Nephron progenitor cell (in vitro differentiated cells): ENCODE data around the gene EBF4.
A peak's percentile ranks its signal among the peaks of the same experiment; 100 is the strongest.

ENCODE experiments used
- DNase-seq: peaks from one replicate; pipeline ENCODE4 v3.0.0; 2021
- H3K27ac Mint-ChIP-seq: 2 replicates; pipeline ENCODE4 v1.8.0; 2021; ENCODE audit warnings: mild to moderate bottlenecking, moderate library complexity, mixed read lengths
- H3K27me3 Mint-ChIP-seq: 2 replicates; pipeline ENCODE4 v1.8.0; 2021; ENCODE audit warnings: mild to moderate bottlenecking, low read depth, mixed read lengths; ENCODE audit not compliant: poor library complexity
- H3K36me3 Mint-ChIP-seq: 2 replicates; pipeline ENCODE4 v1.8.0; 2021; ENCODE audit warnings: low read depth, mixed read lengths
- H3K4me1 Mint-ChIP-seq: 2 replicates; pipeline ENCODE4 v1.8.0; 2021; ENCODE audit warnings: mixed read lengths
- H3K4me3 Mint-ChIP-seq: 2 replicates; pipeline ENCODE4 v1.8.0; 2021; ENCODE audit warnings: mild to moderate bottlenecking, moderate library complexity, mixed read lengths
- H3K9me3 Mint-ChIP-seq: 2 replicates; pipeline ENCODE4 v1.8.0; 2021; ENCODE audit warnings: mild to moderate bottlenecking, moderate library complexity, mixed read lengths
- CTCF ChIP-seq: fragments of 200-600 bp; sonication (generic); IDR thresholded peaks from 2 replicates; pipeline ENCODE4 v1.5.0; 2021; ENCODE audit warnings: antibody characterized with exemption

The EBF4 gene

DNA sequence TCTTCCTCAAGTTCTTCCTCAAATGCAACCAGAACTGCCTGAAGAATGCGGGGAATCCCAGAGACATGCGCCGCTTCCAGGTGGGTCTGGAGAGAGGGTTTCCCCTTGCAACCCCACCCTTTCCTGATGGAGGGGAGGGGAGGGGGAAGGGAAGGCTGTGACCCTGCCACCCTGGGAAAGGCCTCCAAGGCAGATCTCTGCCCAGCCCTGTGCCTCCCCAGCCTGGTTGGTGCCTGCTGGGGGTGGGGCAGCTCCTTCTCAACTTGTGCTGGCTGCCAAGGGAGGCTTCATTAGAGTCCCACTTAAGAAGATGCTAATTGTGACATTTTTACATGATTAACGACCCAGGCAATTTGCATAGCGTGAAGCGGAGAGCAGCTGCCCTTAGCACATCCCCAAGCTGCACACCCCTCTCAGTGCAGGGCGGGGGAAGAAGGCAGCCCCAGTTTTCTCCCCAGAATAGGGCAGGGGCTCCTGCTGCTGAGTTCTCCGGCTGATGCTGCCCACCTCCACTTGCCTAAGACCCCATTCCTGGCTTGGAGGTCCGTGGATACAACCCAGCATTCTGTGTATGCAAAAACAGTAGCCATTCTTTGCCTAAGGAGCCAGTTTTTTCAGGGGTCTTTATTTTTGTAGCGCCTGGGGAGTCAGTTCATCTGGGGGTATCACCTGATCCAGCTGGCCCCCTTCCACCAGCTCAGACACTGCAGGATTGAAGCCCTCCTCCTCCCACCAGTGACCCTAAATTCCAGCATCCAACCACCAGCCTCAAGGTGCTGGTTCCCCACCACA, 56.2 kb downstream of the EBF4 start:
- Mint-ChIP-seq H3K36me3 (no peaks in the 10 kb centered on the region), H3K4me1 (peaks cover 24% of the 10 kb centered on the region), H3K27me3 (peaks cover 94% of the 10 kb centered on the region), H3K4me3 (no peak overlapping the region), H3K27ac (no peak overlapping the region), H3K9me3 (no peaks in the 10 kb centered on the region)
- DNase-seq: no peak
- TF ChIP-seq CTCF: no peak

GRCh38 chr20:2749343-2749950, 56.9 kb downstream of the EBF4 start:
- TF ChIP-seq CTCF: no peak
- Mint-ChIP-seq H3K9me3 (no peaks in the 10 kb centered on the region), H3K4me3 (no peak overlapping the region), H3K27ac (no peak overlapping the region), H3K27me3 (peaks cover 94% of the 10 kb centered on the region), H3K36me3 (no peaks in the 10 kb centered on the region), H3K4me1 (peaks cover 24% of the 10 kb centered on the region)
- DNase-seq: no peak

DNA sequence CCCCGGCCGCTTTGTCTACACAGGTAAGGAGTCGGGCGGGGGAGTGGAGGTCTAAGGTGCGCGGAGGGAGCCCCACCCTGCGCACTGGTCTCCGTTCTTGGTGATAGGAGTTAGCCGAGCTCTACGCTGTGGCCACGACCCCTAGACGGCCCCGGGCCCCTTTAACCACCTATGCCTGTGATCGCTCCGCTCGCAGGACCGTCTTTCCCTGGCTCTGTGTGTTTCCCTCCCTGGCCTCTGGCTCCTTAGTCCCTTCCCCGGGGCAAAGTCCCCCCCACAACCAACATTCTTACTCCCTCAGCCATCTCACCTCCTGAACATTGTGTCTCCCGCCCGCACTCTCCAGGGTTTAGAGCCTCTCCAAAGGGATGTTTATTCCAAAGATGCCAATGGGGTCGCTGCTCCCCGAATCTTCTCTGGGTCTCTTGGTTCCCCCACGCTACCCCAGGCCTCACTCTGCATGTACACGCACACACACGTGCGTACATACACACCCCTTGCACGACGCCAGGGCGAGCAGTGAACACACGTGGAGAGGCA, 57.4 kb downstream of the EBF4 start:
- Mint-ChIP-seq H3K36me3 (no peaks in the 10 kb centered on the region), H3K4me3 (no peak overlapping the region), H3K27me3 (peaks cover 94% of the 10 kb centered on the region), H3K27ac (no peak overlapping the region), H3K9me3 (no peaks in the 10 kb centered on the region), H3K4me1 (peaks cover 24% of the 10 kb centered on the region)
- DNase-seq: no peak
- TF ChIP-seq CTCF: no peak

- no peak overlapping the region for H3K27ac Mint-ChIP-seq
- no peak for TF ChIP-seq CTCF
- H3K4me3 Mint-ChIP-seq: peak overlapping the region; percentile 27
- no peaks in the 10 kb centered on the region for H3K36me3 Mint-ChIP-seq
- peaks cover 91% of the 10 kb centered on the region for H3K27me3 Mint-ChIP-seq
- peaks cover 24% of the 10 kb centered on the region for H3K4me1 Mint-ChIP-seq
- no peaks in the 10 kb centered on the region for H3K9me3 Mint-ChIP-seq
- DNase-seq: peak; percentile 31
These were observed 58.1 kb downstream of the EBF4 start for GRCh38 chr20:2750491-2751251.

- peaks cover 28% of the 10 kb centered on the region for H3K4me1 Mint-ChIP-seq
- H3K36me3 Mint-ChIP-seq: no peaks in the 10 kb centered on the region
- H3K27ac Mint-ChIP-seq: no peak overlapping the region
- peaks cover 91% of the 10 kb centered on the region for H3K27me3 Mint-ChIP-seq
- no peak for DNase-seq
- H3K4me3 Mint-ChIP-seq: no peak overlapping the region
- no peaks in the 10 kb centered on the region for H3K9me3 Mint-ChIP-seq
- no peak for TF ChIP-seq CTCF
These were observed 58.8 kb downstream of the EBF4 start for GRCh38 chr20:2751347-2751877.
